Measurements from ENCODE around the gene ARMS2.

Gene ARMS2

GRCh38 chr10:122445904-122446303 is 8.5 kb upstream of the ARMS2 start:
- DNase-seq (ENCODE audit: low spot score) = no peak
- H3K23ac ChIP-seq (ENCODE audit: low read depth, low read length, poor library complexity) = no peak overlapping the region
- no peak overlapping the region for H4K91ac ChIP-seq (ENCODE audit: low read depth, low read length, poor library complexity)
- H3K4me1 ChIP-seq (ENCODE audit: control insufficient read depth in 2 of 2, insufficient read depth in 1 of 2, low read depth in 1 of 2, low read length in 2 of 2) = peaks cover 0 to 10% of the 10 kb centered on the region in 2 donors
- H2BK12ac ChIP-seq (ENCODE audit: low read length) = no peak overlapping the region
- no peak overlapping the region for H2BK5ac ChIP-seq (ENCODE audit: low read length)
- H3K27me3 ChIP-seq (ENCODE audit: control insufficient read depth in 3 of 3, insufficient read depth in 3 of 3, low read depth in 1 of 3, low read length in 3 of 3) = peaks cover 0 to 4% (median 0%) of the 10 kb centered on the region in 3 experiments
- no peak overlapping the region for H3K4ac ChIP-seq (ENCODE audit: low read length)
- H3K79me1 ChIP-seq (ENCODE audit: low read depth, low read length) = no peaks in the 10 kb centered on the region
- no peak overlapping the region for H2BK15ac ChIP-seq (ENCODE audit: low read length)
- no peak overlapping the region for H3K9ac ChIP-seq (ENCODE audit: low read depth, low read length, poor library complexity)
- no peak overlapping the region for H4K8ac ChIP-seq (ENCODE audit: low read depth, low read length)
- no peak overlapping the region for H2BK120ac ChIP-seq (ENCODE audit: low read depth, low read length)
- H3K4me2 ChIP-seq (ENCODE audit: insufficient read depth, low read length, poor library complexity, severe bottlenecking) = no peak overlapping the region
- H3K36me3 ChIP-seq (replicated peaks in 1 of 2; ENCODE audit: control insufficient read depth in 2 of 2, insufficient read depth in 2 of 2, low read length in 2 of 2) = no peaks in the 10 kb centered on the region
- H3K27ac ChIP-seq (replicated peaks; ENCODE audit: low read length) = no peak overlapping the region
- H3K14ac ChIP-seq (ENCODE audit: low read length) = no peak overlapping the region
- no peak overlapping the region for H2AK5ac ChIP-seq (ENCODE audit: low read depth, low read length)
- H3K4me3 ChIP-seq (ENCODE audit: low read length in 2 of 2) = no peak overlapping the region
- no peak overlapping the region for H2AFZ ChIP-seq (ENCODE audit: low read length)
- peaks cover 10 to 15% of the 10 kb centered on the region in 2 donors for H3K9me3 ChIP-seq (replicated peaks in 1 of 2; ENCODE audit: control insufficient read depth in 2 of 2, insufficient read depth in 1 of 2, low read depth in 1 of 2, low read length in 2 of 2)
- H3K18ac ChIP-seq (ENCODE audit: low read length) = no peak overlapping the region

- Histone ChIP-seq H2BK5ac (ENCODE audit: low read length) (no peak overlapping the region), H4K8ac (ENCODE audit: low read depth, low read length) (no peak overlapping the region), H3K27me3 (ENCODE audit: control insufficient read depth in 3 of 3, insufficient read depth in 3 of 3, low read depth in 1 of 3, low read length in 3 of 3) (peaks cover 0 to 4% (median 0%) of the 10 kb centered on the region in 3 experiments), H3K4me2 (ENCODE audit: insufficient read depth, low read length, poor library complexity, severe bottlenecking) (no peak overlapping the region), H2BK120ac (ENCODE audit: low read depth, low read length) (no peak overlapping the region), H2AFZ (ENCODE audit: low read length) (no peak overlapping the region), H4K91ac (ENCODE audit: low read depth, low read length, poor library complexity) (no peak overlapping the region), H3K23ac (ENCODE audit: low read depth, low read length, poor library complexity) (no peak overlapping the region), H2BK12ac (ENCODE audit: low read length) (no peak overlapping the region), H2BK15ac (ENCODE audit: low read length) (no peak overlapping the region), H3K4ac (ENCODE audit: low read length) (no peak overlapping the region), H2AK5ac (ENCODE audit: low read depth, low read length) (no peak overlapping the region), H3K27ac (replicated peaks; ENCODE audit: low read length) (no peak overlapping the region), H3K14ac (ENCODE audit: low read length) (no peak overlapping the region), H3K36me3 (replicated peaks in 1 of 2; ENCODE audit: control insufficient read depth in 2 of 2, insufficient read depth in 2 of 2, low read length in 2 of 2) (no peaks in the 10 kb centered on the region), H3K18ac (ENCODE audit: low read length) (no peak overlapping the region), H3K4me3 (ENCODE audit: low read length in 2 of 2) (no peak overlapping the region), H3K79me1 (ENCODE audit: low read depth, low read length) (no peaks in the 10 kb centered on the region), H3K9ac (ENCODE audit: low read depth, low read length, poor library complexity) (no peak overlapping the region), H3K4me1 (ENCODE audit: control insufficient read depth in 2 of 2, insufficient read depth in 1 of 2, low read depth in 1 of 2, low read length in 2 of 2) (peaks cover 0 to 7% of the 10 kb centered on the region in 2 donors), H3K9me3 (replicated peaks in 1 of 2; ENCODE audit: control insufficient read depth in 2 of 2, insufficient read depth in 1 of 2, low read depth in 1 of 2, low read length in 2 of 2) (peaks cover 10 to 14% of the 10 kb centered on the region in 2 donors)
- no CpG with 5 or more reads among the region's 2 CpGs for WGBS, 2 donors (ENCODE audit: extremely low coverage in 2 of 2, insufficient read length in 2 of 2, insufficient replicate concordance in 1 of 2)
- DNase-seq (ENCODE audit: low spot score) = no peak
Observed at GRCh38 chr10:122446668-122447423, 7.6 kb upstream of the ARMS2 start.

- Histone ChIP-seq H3K27ac (replicated peaks; ENCODE audit: low read length) (no peak overlapping the region), H4K8ac (ENCODE audit: low read depth, low read length) (no peak overlapping the region), H3K9me3 (replicated peaks in 1 of 2; ENCODE audit: control insufficient read depth in 2 of 2, insufficient read depth in 1 of 2, low read depth in 1 of 2, low read length in 2 of 2) (peaks cover 10 to 14% of the 10 kb centered on the region in 2 donors), H3K4ac (ENCODE audit: low read length) (no peak overlapping the region), H2BK12ac (ENCODE audit: low read length) (no peak overlapping the region), H3K27me3 (ENCODE audit: control insufficient read depth in 3 of 3, insufficient read depth in 3 of 3, low read depth in 1 of 3, low read length in 3 of 3) (peaks cover 0 to 4% (median 0%) of the 10 kb centered on the region in 3 experiments), H3K79me1 (ENCODE audit: low read depth, low read length) (no peaks in the 10 kb centered on the region), H2AFZ (ENCODE audit: low read length) (no peak overlapping the region), H3K4me3 (ENCODE audit: low read length in 2 of 2) (no peak overlapping the region), H2AK5ac (ENCODE audit: low read depth, low read length) (no peak overlapping the region), H3K4me1 (ENCODE audit: control insufficient read depth in 2 of 2, insufficient read depth in 1 of 2, low read depth in 1 of 2, low read length in 2 of 2) (no peaks in the 10 kb centered on the region), H3K18ac (ENCODE audit: low read length) (no peak overlapping the region), H3K9ac (ENCODE audit: low read depth, low read length, poor library complexity) (no peak overlapping the region), H3K23ac (ENCODE audit: low read depth, low read length, poor library complexity) (no peak overlapping the region), H3K4me2 (ENCODE audit: insufficient read depth, low read length, poor library complexity, severe bottlenecking) (no peak overlapping the region), H3K36me3 (replicated peaks in 1 of 2; ENCODE audit: control insufficient read depth in 2 of 2, insufficient read depth in 2 of 2, low read length in 2 of 2) (no peaks in the 10 kb centered on the region), H2BK15ac (ENCODE audit: low read length) (no peak overlapping the region), H3K14ac (ENCODE audit: low read length) (no peak overlapping the region), H2BK5ac (ENCODE audit: low read length) (no peak overlapping the region), H4K91ac (ENCODE audit: low read depth, low read length, poor library complexity) (no peak overlapping the region), H2BK120ac (ENCODE audit: low read depth, low read length) (no peak overlapping the region)
- no peak for DNase-seq (ENCODE audit: low spot score)
- WGBS, 2 donors (ENCODE audit: extremely low coverage in 2 of 2, insufficient read length in 2 of 2, insufficient replicate concordance in 1 of 2) = no CpG with 5 or more reads among the region's 3 CpGs
Observed at GRCh38 chr10:122448600-122448999, 5.9 kb upstream of the ARMS2 start.

GRCh38 chr10:122449153-122449552 is 5.3 kb upstream of the ARMS2 start:
- Histone ChIP-seq H3K9ac (ENCODE audit: low read depth, low read length, poor library complexity) (no peak overlapping the region), H4K8ac (ENCODE audit: low read depth, low read length) (no peak overlapping the region), H2BK120ac (ENCODE audit: low read depth, low read length) (no peak overlapping the region), H3K23ac (ENCODE audit: low read depth, low read length, poor library complexity) (no peak overlapping the region), H3K4me2 (ENCODE audit: insufficient read depth, low read length, poor library complexity, severe bottlenecking) (no peak overlapping the region), H3K79me1 (ENCODE audit: low read depth, low read length) (no peaks in the 10 kb centered on the region), H3K4me1 (ENCODE audit: control insufficient read depth in 2 of 2, insufficient read depth in 1 of 2, low read depth in 1 of 2, low read length in 2 of 2) (no peaks in the 10 kb centered on the region), H2BK15ac (ENCODE audit: low read length) (no peak overlapping the region), H2AFZ (ENCODE audit: low read length) (no peak overlapping the region), H3K27me3 (ENCODE audit: control insufficient read depth in 3 of 3, insufficient read depth in 3 of 3, low read depth in 1 of 3, low read length in 3 of 3) (peaks cover 0 to 4% (median 0%) of the 10 kb centered on the region in 3 experiments), H2BK5ac (ENCODE audit: low read length) (no peak overlapping the region), H3K14ac (ENCODE audit: low read length) (no peak overlapping the region), H3K36me3 (replicated peaks in 1 of 2; ENCODE audit: control insufficient read depth in 2 of 2, insufficient read depth in 2 of 2, low read length in 2 of 2) (no peaks in the 10 kb centered on the region), H3K4ac (ENCODE audit: low read length) (no peak overlapping the region), H3K27ac (replicated peaks; ENCODE audit: low read length) (no peak overlapping the region), H3K9me3 (replicated peaks in 1 of 2; ENCODE audit: control insufficient read depth in 2 of 2, insufficient read depth in 1 of 2, low read depth in 1 of 2, low read length in 2 of 2) (peaks cover 10 to 14% of the 10 kb centered on the region in 2 donors), H2BK12ac (ENCODE audit: low read length) (no peak overlapping the region), H4K91ac (ENCODE audit: low read depth, low read length, poor library complexity) (no peak overlapping the region), H2AK5ac (ENCODE audit: low read depth, low read length) (no peak overlapping the region), H3K4me3 (ENCODE audit: low read length in 2 of 2) (no peak overlapping the region), H3K18ac (ENCODE audit: low read length) (no peak overlapping the region)
- no peak for DNase-seq (ENCODE audit: low spot score)
- no CpG with 5 or more reads among the region's 4 CpGs for WGBS, 2 donors (ENCODE audit: extremely low coverage in 2 of 2, insufficient read length in 2 of 2, insufficient replicate concordance in 1 of 2)

All from neuronal stem cell (in vitro differentiated cells).